Activated CD4-positive, alpha-beta T cell treated with anti-CD3 and anti-CD28 coated beads, Interleukin-2, Interleukin-4, amounts not matched to agents 100 ng/mL and 50 ng/mL, durations not matched to agents 16 hours and 8 hours (primary cell): ENCODE data around the gene SIGLEC11.

ENCODE experiments used
- DNase-seq: peaks from one replicate; pipeline ENCODE4 v3.0.0-alpha.2; 2020; ENCODE audit warnings: low spot score

The SIGLEC11 gene

GRCh38 chr19:49950956-49951526 lies 9.9 kb downstream of the SIGLEC11 start:
- no peak for DNase-seq

- DNase-seq, result no peak
These were observed 10.4 kb downstream of the SIGLEC11 start for GRCh38 chr19:49950590-49950948.

GRCh38 chr19:49949742-49950589 lies 11.0 kb downstream of the SIGLEC11 start:
- no peak for DNase-seq

DNA sequence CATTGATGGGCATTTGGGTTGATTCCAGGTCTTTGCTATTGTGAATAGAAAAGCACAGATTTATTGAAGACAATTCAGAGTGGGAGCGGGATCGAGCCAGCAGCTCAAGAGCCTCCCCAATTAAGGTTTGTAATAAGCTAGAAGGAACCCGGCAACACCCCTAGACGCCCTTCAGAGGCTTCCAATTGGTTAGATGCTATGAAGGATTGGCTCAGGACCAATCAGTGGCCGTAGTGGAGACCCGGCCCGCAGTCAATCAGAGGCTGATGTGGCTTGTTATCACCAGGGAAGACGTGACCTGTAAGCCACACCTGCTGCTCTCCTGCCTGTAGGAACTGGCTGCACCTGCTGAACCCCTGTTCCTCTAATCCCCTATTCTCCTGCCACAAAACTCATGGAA lies 14.6 kb downstream of the SIGLEC11 start:
- no peak for DNase-seq

DNA sequence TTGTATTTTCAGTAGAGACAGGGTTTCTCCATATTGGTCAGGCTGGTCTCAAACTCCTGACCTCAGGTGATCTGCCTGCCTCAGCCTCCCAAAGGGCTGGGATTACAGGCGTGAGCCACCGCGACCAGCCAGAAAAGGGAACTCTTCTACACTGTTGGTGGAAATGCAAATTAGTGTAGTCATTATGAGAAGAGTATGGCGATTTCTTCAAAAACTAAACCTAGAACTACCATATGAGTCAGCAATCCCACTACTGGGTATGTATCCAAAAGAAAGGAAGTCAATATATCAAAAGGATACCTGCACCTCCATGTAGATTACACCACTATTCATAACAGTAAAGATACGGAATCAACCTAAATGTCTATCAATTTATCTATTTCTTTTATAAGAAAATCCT lies 16.4 kb downstream of the SIGLEC11 start:
- DNase-seq, result peak; percentile 55

DNA sequence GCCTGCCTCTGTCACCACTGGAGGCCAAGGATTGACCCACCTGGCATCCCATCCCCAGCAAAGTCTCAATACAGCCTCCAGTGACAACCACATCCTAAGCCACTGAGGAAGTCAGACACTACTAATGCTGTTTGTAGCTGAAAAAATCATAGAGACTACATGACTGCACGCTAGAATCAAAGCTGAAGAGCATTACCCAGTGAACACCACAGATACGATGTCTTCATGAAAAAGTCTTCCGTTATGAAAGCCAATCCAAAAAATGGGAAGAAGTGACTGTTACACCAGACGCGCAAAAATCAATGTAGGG lies 20.5 kb downstream of the SIGLEC11 start:
- DNase-seq, result no peak

DNA sequence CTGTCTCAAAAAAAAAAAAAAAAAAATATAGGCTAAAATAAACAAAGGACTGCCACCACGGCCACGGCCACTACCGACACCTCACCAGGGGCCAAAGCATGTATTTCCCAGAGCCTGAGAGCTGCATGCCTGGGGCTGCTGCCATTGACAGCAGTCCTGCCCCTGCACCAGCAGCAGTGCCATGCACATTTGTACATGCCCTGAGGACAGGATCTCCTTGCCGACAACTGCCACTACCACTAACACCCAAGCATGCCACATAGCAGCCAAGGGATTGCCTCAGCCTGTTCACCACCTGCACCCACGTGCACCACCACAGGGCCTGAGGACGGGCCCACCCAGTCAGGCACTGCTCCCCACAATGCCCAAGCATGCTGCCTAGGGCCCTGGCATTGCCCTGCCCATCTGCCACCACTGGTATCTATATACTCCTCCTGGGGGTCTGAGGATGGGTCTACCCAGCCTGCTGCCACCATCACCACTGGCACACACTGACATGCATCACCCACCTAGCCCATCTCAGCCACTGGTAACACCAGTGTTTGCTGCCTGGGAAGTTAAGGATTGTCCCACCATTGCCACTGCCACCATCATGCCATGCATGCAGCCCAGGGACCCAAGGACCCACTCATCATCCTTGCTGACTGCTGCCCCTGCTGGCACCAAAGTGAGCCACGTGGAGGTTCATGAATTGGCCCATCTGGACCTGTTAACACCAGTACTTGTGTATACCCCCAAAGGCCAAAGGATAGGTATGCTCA lies 21.1 kb downstream of the SIGLEC11 start:
- DNase-seq, result no peak

GRCh38 chr19:49938662-49939061 lies 22.3 kb downstream of the SIGLEC11 start:
- no peak for DNase-seq

DNA sequence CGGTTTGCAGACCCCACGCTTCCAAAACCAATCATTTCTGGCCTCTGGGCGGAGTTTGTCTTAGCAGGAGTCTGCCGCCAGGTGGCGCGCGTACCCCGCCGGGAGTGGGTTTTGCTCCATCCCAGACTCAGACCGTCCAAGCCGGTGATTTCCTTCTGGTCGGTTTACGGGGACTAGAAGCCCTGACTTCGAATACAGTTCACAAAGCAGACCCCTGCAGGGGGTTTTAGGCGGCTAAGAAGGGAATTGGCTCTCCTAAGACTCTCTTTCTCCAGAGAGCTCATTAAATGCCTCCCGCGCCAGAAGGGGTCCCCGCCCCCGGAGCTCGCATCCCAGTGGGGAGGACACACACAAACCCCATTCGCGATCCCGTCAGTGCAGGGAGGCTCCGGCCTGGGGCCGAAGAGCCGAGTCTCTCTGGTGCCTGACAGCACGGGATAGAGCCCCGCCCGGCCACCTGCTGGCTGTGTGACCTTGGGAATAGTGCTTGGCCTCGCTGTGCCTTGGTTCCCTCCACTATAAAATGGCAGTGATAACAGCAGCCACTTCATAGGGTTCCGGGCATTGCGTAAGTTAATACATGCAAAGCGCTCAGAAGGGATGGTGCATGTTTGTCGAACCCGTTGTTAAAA lies 23.1 kb downstream of the SIGLEC11 start:
- DNase-seq, result peak; percentile 82

DNA sequence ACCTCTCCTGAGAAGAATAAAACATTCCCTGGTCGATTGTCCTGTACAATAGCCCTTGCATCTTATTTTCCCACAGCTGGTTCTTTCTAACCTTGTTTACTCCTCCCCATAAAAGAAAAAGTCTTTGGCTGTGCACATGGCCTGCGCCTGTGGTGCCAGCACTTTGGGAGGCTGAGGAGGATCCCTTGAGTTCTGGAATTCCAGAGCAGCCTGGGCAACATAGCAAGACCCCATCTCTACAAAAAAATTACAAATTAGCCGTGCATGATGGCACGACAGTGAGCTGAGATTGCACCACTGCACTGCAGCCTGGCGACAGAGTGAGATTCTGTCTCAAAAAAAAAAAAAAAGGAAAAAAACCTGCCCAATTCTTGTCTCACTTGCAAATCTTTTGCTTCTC lies 24.4 kb downstream of the SIGLEC11 start:
- no peak for DNase-seq

- no peak for DNase-seq
These were observed 27.3 kb downstream of the SIGLEC11 start for GRCh38 chr19:49933643-49934042.

- peak; percentile 49 for DNase-seq
These were observed 28.2 kb downstream of the SIGLEC11 start for GRCh38 chr19:49932731-49933131.

DNA sequence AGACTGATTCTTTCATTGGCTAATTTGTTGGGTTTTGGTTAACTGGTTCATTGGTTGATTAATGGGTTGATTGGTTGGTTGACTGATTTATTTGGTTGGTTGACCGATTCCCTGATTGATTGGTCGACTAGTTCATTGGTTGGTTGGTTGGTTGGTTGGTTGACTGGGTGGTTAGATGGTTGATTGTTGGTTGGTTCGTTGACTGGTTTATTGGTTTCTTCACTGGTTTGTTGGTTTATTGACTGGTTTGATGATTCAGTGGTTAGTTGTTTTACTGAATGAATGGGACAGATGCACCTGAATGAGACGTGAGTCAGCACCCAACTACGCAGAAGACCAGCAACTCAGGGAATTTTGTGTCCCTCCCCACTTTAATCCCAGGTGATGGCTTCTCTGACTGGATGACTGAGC lies 28.9 kb downstream of the SIGLEC11 start:
- peak; percentile 22 for DNase-seq

- no peak for DNase-seq
These were observed 29.5 kb downstream of the SIGLEC11 start for GRCh38 chr19:49931293-49932040.

DNA sequence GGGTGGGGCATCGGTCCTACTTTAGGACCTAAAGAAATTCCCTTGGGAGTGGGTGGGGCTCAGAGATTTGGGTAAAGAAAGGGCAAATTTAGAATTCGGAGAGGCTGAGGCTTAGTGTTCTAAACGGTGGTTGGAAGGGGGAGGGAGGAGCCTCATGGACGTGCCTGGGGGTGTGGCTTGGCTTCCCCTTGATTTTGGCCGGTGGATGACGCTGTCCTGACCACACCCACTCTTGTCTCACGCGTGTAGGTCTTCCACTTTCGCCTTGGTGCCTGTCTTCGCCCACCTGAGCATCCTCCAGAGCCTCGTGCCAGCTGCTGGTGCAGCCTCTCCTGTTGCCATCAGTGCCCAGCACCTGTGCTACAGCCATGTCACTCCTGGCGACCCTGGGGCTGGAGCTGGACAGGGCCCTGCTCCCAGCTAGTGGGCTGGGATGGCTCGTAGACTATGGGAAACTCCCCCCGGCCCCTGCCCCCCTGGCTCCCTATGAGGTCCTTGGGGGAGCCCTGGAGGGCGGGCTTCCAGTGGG lies 30.4 kb downstream of the SIGLEC11 start:
- DNase-seq, result no peak

- peak; percentile 97 for DNase-seq
These were observed 31.1 kb downstream of the SIGLEC11 start for GRCh38 chr19:49929611-49930482.

GRCh38 chr19:49929121-49929610 lies 31.8 kb downstream of the SIGLEC11 start, which contains the start of the genes ATF5 and NUP62:
Gene ATF5 (plus strand): TSS chr19:49929205. CDS start chr19:49930851, 1,646 bp downstream.
Gene NUP62 (minus strand): TSS chr19:49929504. CDS start chr19:49909807, 19,697 bp downstream.
- peak; percentile 92 for DNase-seq

- DNase-seq, result no peak
These were observed 33.3 kb downstream of the SIGLEC11 start for GRCh38 chr19:49927526-49928264.

DNA sequence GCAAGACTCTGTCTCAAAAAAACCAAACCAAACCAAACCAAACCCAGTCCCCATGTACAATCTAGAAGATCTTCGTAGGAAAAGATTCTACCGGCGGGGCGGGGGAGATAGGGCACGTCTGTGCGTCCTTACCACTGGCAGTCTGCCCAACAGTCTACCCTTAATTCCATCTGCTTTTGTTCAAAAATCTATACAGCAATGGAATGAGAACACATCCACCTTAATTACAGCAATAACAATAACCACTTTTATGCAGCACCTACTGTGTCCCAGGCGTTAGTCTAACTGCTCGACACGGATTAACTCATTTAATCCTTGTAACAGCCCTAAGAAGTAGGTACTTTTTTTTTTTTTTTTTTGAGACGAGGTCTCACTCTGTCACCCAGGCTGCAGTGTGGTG lies 34.5 kb downstream of the SIGLEC11 start:
- DNase-seq, result no peak

- DNase-seq, result no peak
These were observed 35.5 kb downstream of the SIGLEC11 start for GRCh38 chr19:49925486-49925885.
